GM06990 (cell line): ENCODE results near the gene VSX1.

ENCODE experiments used
- DNase-seq: peaks from one replicate; pipeline ENCODE4 v3.0.0-alpha.2; 2011; ENCODE audit not compliant: insufficient read length; ENCODE audit errors: extremely low read depth
- H3K27me3 ChIP-seq: replicated peaks from 2 replicates; pipeline ENCODE4 v1.6.0; 2011; ENCODE audit warnings: low read length; ENCODE audit not compliant: control insufficient read depth, insufficient read depth
- H3K36me3 ChIP-seq: 2 replicates; pipeline ENCODE4 v1.5.1; 2011; ENCODE audit warnings: low read length; ENCODE audit not compliant: control insufficient read depth, insufficient read depth
- H3K4me3 ChIP-seq: replicated peaks from 2 replicates; pipeline ENCODE4 v1.5.1; 2011; ENCODE audit warnings: low read depth, mild to moderate bottlenecking, control low read depth, low read length
- TF ChIP-seq, protein P1 (sequence below): IDR thresholded peaks from 2 replicates; pipeline ENCODE4 v1.5.1; 2011; ENCODE audit warnings: low read length, control low read depth, mild to moderate bottlenecking, inconsistent platforms; ENCODE audit not compliant: insufficient read depth, poor library complexity, severe bottlenecking

Gene VSX1

DNA sequence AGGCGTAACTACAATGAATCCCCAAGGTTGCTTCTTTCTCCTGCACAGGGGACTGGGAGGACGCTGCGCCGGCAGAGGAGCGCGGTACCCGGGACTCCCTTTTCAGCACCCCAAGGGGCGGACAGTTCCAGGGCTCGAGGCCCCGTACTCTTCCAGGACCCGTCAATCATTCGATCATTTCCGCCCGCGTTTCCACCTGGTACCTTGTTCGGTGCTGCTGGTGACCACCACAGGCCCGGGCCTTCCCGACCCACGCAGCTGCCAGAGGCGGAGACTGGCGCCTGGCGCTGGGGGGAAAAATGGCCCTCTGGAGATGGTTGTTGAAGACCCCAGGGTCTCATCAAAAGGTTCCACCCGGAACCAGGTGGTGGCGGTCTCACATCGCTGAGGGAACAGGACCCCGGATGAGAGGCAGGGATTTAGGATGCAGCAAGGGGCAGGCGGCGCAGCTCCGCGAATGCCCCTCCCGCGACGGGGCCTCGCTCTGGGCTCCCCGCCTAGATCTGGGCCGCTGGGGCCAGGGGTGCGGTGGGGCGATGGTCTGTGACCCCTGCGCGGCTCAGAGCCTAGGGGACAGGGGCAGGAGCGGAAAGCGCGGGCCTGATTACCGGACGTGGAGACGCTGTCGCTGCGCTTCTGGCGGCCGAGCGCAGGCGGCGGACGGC, 744 bp downstream of the VSX1 start:
- TF ChIP-seq, protein P1, sequence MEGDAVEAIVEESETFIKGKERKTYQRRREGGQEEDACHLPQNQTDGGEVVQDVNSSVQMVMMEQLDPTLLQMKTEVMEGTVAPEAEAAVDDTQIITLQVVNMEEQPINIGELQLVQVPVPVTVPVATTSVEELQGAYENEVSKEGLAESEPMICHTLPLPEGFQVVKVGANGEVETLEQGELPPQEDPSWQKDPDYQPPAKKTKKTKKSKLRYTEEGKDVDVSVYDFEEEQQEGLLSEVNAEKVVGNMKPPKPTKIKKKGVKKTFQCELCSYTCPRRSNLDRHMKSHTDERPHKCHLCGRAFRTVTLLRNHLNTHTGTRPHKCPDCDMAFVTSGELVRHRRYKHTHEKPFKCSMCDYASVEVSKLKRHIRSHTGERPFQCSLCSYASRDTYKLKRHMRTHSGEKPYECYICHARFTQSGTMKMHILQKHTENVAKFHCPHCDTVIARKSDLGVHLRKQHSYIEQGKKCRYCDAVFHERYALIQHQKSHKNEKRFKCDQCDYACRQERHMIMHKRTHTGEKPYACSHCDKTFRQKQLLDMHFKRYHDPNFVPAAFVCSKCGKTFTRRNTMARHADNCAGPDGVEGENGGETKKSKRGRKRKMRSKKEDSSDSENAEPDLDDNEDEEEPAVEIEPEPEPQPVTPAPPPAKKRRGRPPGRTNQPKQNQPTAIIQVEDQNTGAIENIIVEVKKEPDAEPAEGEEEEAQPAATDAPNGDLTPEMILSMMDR: no peak
- H3K4me3 ChIP-seq: no peak overlapping the region
- DNase-seq: no peak
- H3K36me3 ChIP-seq: no peaks in the 10 kb centered on the region
- peaks cover 1% of the 10 kb centered on the region; the same call in 1 of the 2 replicates for H3K27me3 ChIP-seq

DNA sequence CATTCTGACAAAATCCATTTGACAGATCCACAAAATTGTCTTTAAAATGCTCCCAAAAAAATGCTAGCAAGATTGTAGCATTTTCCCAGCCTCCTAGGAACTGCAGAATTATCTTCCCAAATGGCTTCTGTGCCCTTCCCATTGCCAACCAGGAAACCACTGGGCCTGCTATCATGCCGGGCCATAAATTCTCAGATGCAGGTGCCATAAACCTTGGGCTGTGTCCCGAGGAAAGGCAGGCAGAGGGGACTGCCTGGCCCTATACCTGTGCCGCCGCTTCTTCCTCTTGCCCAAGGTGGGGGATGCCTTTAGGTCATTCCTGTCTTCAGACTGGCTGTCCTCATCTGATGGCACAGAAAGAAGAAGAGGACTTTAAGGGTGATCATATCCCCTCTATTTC, 2.8 kb downstream of the VSX1 start:
- H3K27me3 ChIP-seq: peaks cover 1% of the 10 kb centered on the region
- no peak for DNase-seq
- TF ChIP-seq, protein P1: no peak
- H3K36me3 ChIP-seq: no peaks in the 10 kb centered on the region
- H3K4me3 ChIP-seq: no peak overlapping the region

DNA sequence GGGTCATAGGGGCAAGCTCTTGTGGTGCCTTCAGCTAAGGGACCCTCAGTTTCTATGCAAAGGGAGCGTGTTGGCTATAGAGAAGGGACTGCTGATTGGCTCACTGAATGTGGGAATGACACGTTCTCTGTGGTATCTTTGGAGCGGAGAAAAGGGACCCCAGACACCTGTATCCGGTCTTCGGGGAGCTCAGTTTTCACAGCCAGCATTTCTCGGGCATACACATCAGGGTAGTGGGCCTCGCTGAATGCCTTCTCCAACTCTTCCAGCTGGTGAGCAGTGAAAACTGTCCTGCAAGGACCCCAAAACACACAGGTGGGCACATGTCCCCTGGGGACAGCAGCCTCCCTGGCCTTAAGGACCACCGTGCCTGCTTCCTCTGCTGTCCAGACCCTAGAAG, 3.3 kb downstream of the VSX1 start:
- TF ChIP-seq, protein P1: no peak
- no peak overlapping the region for H3K4me3 ChIP-seq
- no peaks in the 10 kb centered on the region for H3K36me3 ChIP-seq
- H3K27me3 ChIP-seq: peaks cover 1% of the 10 kb centered on the region
- no peak for DNase-seq

DNA sequence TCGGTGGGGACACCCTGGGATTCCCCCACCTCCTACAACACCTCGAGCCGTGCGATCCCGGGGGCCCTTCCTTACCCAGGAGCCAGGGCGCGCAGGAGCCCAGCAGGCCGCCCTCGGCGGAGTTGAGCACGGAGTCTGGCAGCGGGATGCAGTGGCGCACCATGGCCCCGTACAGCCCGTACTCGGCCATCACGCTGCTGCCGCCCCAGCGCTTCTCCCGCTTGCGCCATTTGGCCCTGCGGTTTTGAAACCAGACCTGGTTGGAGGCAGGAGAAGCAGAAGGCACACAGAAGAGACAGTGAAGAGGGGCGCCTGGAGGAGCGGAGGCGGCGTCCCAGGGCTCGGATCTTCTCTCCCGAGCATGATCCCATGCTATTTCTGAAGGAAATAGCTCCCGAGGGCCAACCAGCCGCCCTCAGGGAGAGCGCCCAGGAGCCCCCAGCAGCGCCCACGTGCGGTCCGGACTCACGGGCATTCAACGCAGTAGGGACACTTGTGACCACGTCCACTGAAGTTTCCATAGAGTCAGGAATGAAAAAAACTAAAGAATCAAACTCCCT, 4.3 kb downstream of the VSX1 start:
- H3K36me3 ChIP-seq: no peaks in the 10 kb centered on the region
- TF ChIP-seq, protein P1: no peak
- H3K4me3 ChIP-seq: peak overlapping the region; percentile 51
- H3K27me3 ChIP-seq: peaks cover 1% of the 10 kb centered on the region
- no peak for DNase-seq

DNA sequence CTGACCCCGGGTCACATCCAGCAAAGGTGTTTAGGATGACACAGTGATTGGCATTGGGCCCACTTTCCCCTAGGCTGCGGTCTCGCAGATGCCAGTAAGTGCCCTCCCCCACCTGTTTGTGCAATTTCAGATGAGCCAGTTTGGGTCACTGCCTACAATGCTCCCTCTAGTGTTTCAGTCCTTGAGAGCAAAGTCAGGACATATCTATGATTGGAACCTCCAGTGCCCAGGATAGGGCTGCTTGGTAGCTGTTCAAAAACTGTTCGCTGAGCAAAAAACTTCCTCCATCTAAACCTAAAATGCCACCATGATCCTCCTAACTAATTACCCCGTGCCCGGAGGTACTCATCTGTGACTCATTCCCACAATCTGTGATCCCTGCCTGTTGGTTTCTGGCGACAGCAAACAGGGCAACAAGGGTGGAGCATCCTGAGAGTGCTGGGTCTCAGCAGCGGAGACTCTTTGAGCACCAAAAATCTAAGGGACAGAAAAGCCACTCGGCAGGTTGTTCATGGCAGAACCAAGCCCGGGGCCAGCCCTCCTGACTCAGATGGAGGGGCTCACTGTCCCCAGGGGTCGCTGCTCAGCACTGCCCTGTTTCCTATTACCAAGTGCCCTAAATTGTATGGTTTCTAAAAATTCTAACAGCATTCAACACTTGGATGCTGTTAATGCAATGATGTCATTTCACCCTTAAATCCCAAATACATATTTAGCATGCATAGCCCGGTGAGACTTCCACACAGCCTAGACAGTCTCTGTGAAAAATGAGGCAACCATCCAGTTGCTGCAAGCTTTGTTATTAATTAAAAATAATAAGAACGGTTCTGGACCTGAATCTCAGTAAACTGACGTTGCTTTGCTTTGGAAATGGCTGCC, 5.0 kb downstream of the VSX1 start:
- DNase-seq: no peak
- Histone ChIP-seq H3K36me3 (no peaks in the 10 kb centered on the region), H3K4me3 (peak overlapping the region; percentile 51), H3K27me3 (peaks cover 1% of the 10 kb centered on the region)
- TF ChIP-seq, protein P1: peak; percentile 41
